HG02970 (cell line): ENCODE results near the gene MSL3.
A peak's percentile ranks its signal among the peaks of the same experiment; 100 is the strongest.

ENCODE experiments used
- ATAC-seq: cut with Tn5 transposase; IDR thresholded peaks from one replicate; pipeline ENCODE4 v1.9.1; 2021; ENCODE audit warnings: mild to moderate bottlenecking, moderate library complexity, moderate number of reproducible peaks; ENCODE audit not compliant: unreplicated experiment, low FRiP score

Gene MSL3

GRCh38 chrX:11758400-11759171 is 549 bp downstream of the MSL3 start:
- ATAC-seq = peak; percentile 46

GRCh38 chrX:11759172-11759460 is 1.1 kb downstream of the MSL3 start:
- ATAC-seq = no peak

DNA sequence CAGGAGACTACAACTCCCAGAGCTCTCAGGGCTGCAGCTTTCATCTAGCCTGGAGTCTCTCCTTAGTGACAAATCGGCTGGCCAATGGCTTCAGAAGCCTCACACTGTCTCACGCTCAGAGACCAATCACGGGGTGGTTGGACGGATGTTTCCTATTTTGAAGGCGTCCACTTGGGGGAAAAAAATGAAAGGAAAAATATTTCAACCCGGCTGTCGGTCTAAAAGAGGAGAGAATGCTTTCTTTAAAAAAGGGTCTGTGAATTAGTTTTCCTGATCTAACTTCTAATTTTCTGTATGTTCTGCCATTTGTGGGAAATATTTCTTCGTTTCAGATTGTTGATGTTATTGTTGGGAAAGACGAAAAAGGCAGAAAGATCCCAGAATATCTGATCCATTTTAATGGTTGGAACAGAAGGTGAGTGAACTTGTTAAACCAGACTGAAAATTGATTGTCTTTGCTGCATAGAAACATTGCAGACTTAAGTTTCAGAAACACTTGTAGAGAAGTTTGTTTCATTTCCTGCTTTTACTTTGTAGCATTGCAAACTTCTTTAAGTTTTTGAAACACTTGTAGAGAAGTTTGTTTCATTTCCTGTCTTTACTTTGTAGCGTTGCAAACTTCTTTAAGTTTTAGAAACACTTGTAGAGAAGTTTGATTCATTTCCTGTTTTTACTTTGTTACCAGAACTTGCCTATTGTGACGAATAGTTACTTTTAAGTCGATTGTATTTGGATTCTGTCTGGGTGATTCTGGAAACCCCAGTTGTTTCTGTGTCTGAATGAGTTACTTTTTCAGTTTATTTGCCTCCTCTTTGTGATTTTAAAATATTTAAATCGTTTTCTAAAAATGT is 1.6 kb downstream of the MSL3 start:
- peak; percentile 29 for ATAC-seq

- no peak for ATAC-seq
Observed at GRCh38 chrX:11760958-11761357, 2.9 kb downstream of the MSL3 start.

DNA sequence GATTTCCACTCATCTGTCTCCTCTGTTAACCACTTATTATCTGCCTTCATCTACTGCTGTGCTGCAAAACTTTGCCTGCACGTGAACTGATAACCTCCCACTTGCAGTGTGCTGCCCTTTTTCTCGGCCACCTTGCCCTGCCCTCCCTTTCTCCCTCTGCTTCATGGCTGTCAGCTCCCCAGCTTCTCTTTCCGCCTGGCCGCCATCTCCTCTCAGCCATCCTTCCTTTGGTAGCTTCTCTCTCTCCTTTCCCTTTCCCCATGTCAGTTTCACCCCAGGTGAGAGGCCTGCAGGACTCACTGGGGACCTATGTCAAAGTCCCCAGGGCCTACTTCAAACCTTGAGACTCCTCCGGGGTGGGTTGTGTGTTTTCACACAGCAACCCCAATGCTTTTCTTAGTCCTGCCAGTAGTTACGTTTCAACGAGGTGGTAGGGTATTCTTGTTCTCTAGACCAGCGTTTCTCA is 6.6 kb downstream of the MSL3 start:
- ATAC-seq = no peak

GRCh38 chrX:11765449-11765848 is 7.4 kb downstream of the MSL3 start:
- no peak for ATAC-seq

GRCh38 chrX:11766487-11766886 is 8.4 kb downstream of the MSL3 start:
- ATAC-seq = no peak

DNA sequence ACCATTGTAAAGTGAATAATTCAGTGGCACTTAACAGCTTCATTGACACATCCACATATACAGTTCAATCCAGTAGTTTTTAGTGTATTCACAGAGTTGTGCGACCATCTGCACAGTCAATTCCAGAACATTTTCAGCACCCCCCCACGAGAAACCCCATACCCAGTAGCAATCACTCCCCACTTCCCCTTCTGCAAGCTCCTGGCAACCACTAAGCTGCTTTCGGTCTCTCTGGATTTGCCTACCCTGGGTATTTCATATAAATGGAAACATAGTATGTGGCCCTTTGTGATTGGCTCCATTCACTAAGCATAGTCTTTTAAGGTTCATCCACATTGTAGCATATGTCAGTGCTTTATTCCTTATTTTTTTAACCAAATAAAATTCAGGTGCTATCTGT is 10.0 kb downstream of the MSL3 start:
- ATAC-seq = peak; percentile 47

DNA sequence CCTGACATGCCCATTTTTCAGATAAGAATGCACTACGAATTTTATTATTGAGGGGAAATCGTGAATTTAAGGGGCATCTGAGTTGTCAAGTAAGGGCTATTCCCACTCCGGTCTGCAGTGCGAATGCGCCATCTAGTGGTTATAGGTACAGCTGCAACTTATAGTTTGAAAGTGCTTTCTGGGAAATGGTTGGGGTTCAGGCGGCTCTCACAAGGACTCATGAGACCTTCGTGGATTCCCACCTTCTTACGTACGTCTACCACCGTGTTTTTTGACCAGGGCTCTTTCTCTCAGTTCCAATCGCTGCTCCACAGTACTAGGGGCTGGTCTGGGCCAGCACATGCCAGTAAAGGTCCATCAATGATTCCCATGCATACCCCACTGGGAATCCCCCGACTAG is 12.3 kb downstream of the MSL3 start:
- ATAC-seq = peak; percentile 43

GRCh38 chrX:11778230-11778629 is 20.2 kb downstream of the MSL3 start:
- ATAC-seq = no peak

- no peak for ATAC-seq
Observed at GRCh38 chrX:11781133-11781532, 23.1 kb downstream of the MSL3 start.

- no peak for ATAC-seq
Observed at GRCh38 chrX:11781734-11782370, 23.8 kb downstream of the MSL3 start.

- no peak for ATAC-seq
Observed at GRCh38 chrX:11784543-11784942, 26.5 kb downstream of the MSL3 start.

DNA sequence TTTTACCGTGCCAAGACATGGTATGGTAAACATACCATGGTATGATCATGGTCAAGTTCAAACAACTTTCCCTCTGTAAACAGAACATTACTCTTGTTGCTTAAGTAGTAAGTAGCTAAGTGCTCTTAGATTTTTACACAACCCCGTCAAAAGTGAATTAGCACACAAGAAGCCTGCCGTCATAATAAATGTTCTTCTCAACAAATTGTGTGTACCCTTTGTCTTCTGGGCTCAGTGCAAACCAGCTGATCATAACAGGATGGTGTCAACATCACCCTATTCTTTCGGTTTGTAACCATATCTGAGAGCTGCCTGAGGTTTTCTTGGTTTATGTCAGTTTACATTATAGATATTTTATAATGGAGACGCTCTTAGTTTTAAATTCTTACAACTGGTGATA is 28.8 kb downstream of the MSL3 start:
- ATAC-seq = no peak

- no peak for ATAC-seq
Observed at GRCh38 chrX:11787564-11787963, 29.5 kb downstream of the MSL3 start.

- no peak for ATAC-seq
Observed at GRCh38 chrX:11789809-11790208, 31.8 kb downstream of the MSL3 start.

GRCh38 chrX:11791090-11791489 is 33.1 kb downstream of the MSL3 start:
- ATAC-seq = no peak

GRCh38 chrX:11791537-11791936 is 33.5 kb downstream of the MSL3 start:
- ATAC-seq = no peak

DNA sequence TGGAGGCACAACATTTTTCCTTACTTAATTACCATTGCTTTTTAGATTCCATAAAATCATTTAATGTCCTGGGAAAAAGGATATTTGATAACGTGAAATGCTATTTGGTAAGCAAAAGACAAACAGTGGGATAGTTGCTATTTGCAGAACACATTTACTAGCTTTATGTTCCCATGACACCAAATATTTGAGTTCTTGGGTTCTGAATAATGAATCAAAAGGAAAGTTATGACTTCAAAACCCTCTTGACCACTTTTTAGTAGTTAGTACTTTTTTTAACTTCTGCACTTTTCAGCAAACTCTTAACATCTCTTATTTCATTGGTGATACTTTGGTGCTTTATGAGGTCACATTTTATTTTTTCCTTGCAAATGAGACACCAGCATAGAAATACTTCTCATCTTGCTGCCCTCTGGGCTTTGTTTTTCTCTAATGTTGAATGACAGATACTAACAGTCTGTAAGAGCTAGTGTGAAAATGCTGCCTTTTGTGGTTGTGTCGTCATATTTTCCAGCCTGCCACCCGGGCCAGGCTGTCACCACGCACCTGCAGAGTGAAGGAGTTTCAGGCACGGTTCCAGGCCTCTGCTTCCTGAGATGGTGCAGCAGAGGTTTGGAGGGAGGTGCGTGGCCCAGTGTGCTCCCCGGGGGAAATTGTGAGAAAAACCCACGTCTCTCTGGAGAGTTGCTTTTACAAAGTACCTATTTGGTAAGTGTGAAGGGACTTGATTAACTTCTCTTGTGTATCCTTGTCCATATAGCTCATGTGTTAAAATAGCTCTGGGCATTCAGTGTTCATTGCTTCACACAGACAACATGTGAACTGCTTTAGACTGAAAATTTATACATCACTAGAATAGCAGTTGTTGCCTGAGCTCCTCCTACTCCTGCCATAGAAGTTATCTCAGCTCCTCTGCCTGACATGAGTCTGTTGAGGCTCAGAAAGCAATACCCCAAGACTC is 34.7 kb downstream of the MSL3 start:
- peak; percentile 80 for ATAC-seq

GRCh38 chrX:11793734-11794133 is 35.7 kb downstream of the MSL3 start:
- no peak for ATAC-seq
